Testis (tissue), 3 donors: ENCODE data around the gene DPPA2. TPM values are rescaled to one million over a fixed set of nuclear protein-coding genes. Genes with fewer than 3 reads are reported as not detected.

Experiments used
- DNase-seq: peaks from one replicate; pipeline ENCODE4 v3.0.0-alpha.2; 2019
- H3K27ac ChIP-seq, 2 donors: fragments of 200-600 bp; sonication (generic); one replicate each; pipeline ENCODE4 v1.5.1; 2019
- H3K27me3 ChIP-seq: fragments of 200-600 bp; sonication (generic); one replicate; pipeline ENCODE4 v1.5.1; 2019
- H3K36me3 ChIP-seq: fragments of 200-600 bp; sonication (generic); one replicate; pipeline ENCODE4 v1.5.1; 2017; ENCODE audit warnings: low read depth; ENCODE audit errors: missing control alignments
- H3K4me1 ChIP-seq: fragments of 200-600 bp; sonication (generic); one replicate; pipeline ENCODE4 v1.5.1; 2019
- H3K4me3 ChIP-seq, 2 donors: fragments of 200-600 bp; sonication (generic); one replicate each; pipeline ENCODE4 v1.5.1; 2017 to 2019
- H3K9me3 ChIP-seq: fragments of 200-600 bp; sonication (generic); one replicate; pipeline ENCODE4 v1.5.1; 2017
- CTCF ChIP-seq, 3 experiments: fragments of 450-650 bp in 2 of 3; fragments of 200-600 bp in 1 of 3; sonication (generic) in 1 of 3; IDR thresholded peaks; one replicate each; pipeline ENCODE4 v1.5.1; 2016 to 2019; ENCODE audit warnings: antibody characterized with exemption in 3 of 3, mild to moderate bottlenecking in 2 of 3, moderate library complexity in 1 of 3
- POLR2A ChIP-seq: fragments of 450-650 bp; IDR thresholded peaks from one replicate; pipeline ENCODE4 v1.6.1; 2017; ENCODE audit warnings: antibody characterized with exemption, mild to moderate bottlenecking, moderate library complexity
- WGBS, 2 donors: methylation state at CpG; one replicate each; pipeline ENCODE4 v1.1.5; 2018; 5-methylcytosine and 5-hydroxymethylcytosine counted together
- intact Hi-C: fragments of 100-400 bp; cut with DNase I; formaldehyde crosslinking; loops from one replicate; pipeline ENCODE4 v1.15.1; 2023; ENCODE audit warnings: low total_unique reads
- polyA plus RNA-seq: library from polyadenylated mRNA; stranded (reverse); fragments of 350-450 nt; fragmentation: Illumina TruSeq; extraction: RNeasy Lipid Tissue Mini Kit (QIAGEN cat#74804); gene quantifications from one replicate; pipeline ENCODE4 v1.2.3, GENCODE V29; 2014; ENCODE audit warnings: low read depth, low replicate concordance; ENCODE audit not compliant: insufficient read depth
- total RNA-seq, 2 donors: library from RNA; depleted of rRNA; stranded (reverse); fragments of >200 nt; gene quantifications; one replicate each; pipeline ENCODE4 v1.2.3, GENCODE V29; 2016

Gene DPPA2
- total and polyA plus RNA-seq, 3 donors from 2014 or later: 4.9 to 10.2 (median 6.6) TPM

- Histone ChIP-seq H3K4me3 (no peak overlapping the region), H3K4me1 (no peaks in the 10 kb centered on the region), H3K9me3 (no peaks in the 10 kb centered on the region), H3K27ac (no peak overlapping the region), H3K36me3 (no peaks in the 10 kb centered on the region), H3K27me3 (no peaks in the 10 kb centered on the region)
- TF ChIP-seq CTCF (IDR thresholded peaks at IDR 0.05) (no peak), POLR2A (no peak)
- intact Hi-C loops: no loop called here
- no peak for DNase-seq
- WGBS, 2 donors: 69 to 78% methylated on average over 7 of the region's 7 CpGs
Observed at GRCh38 chr3:109330405-109330804, 14.1 kb upstream of the DPPA2 start.

- DNase-seq: no peak
- Histone ChIP-seq H3K4me3 (no peak overlapping the region), H3K36me3 (no peaks in the 10 kb centered on the region), H3K9me3 (no peaks in the 10 kb centered on the region), H3K27ac (no peak overlapping the region), H3K4me1 (no peaks in the 10 kb centered on the region), H3K27me3 (no peaks in the 10 kb centered on the region)
- WGBS, 2 donors: 74 to 88% methylated on average over 3 of the region's 3 CpGs
- no peak for TF ChIP-seq POLR2A
- intact Hi-C loops: no loop called here
Observed at GRCh38 chr3:109328202-109328601, 11.9 kb upstream of the DPPA2 start.

- H3K36me3 ChIP-seq: no peaks in the 10 kb centered on the region
- H3K4me1 ChIP-seq: no peaks in the 10 kb centered on the region
- intact Hi-C loops: no loop called here
- no peaks in the 10 kb centered on the region for H3K27me3 ChIP-seq
- H3K9me3 ChIP-seq: no peaks in the 10 kb centered on the region
- DNase-seq: no peak
- TF ChIP-seq POLR2A (no peak), CTCF (IDR thresholded peaks at IDR 0.05) (no peak)
- no peak overlapping the region for H3K4me3 ChIP-seq
- H3K27ac ChIP-seq: no peak overlapping the region
- WGBS, 2 donors: 54 to 57% methylated on average over 3 of the region's 3 CpGs
Observed at GRCh38 chr3:109325657-109326056, 9.3 kb upstream of the DPPA2 start.

- DNase-seq: no peak
- no peaks in the 10 kb centered on the region for H3K27me3 ChIP-seq
- H3K4me1 ChIP-seq: no peaks in the 10 kb centered on the region
- TF ChIP-seq POLR2A: no peak
- TF ChIP-seq CTCF (IDR thresholded peaks at IDR 0.05): no peak
- WGBS, 2 donors: 85 to 90% methylated on average over 4 to 5 of the region's 5 CpGs
- H3K9me3 ChIP-seq: no peaks in the 10 kb centered on the region
- H3K36me3 ChIP-seq: no peaks in the 10 kb centered on the region
- no peak overlapping the region for H3K27ac ChIP-seq
- intact Hi-C loops: no loop called here
- no peak overlapping the region for H3K4me3 ChIP-seq
Observed at GRCh38 chr3:109325109-109325508, 8.8 kb upstream of the DPPA2 start.

- TF ChIP-seq CTCF (IDR thresholded peaks at IDR 0.05) (no peak), POLR2A (no peak)
- Histone ChIP-seq H3K27ac (no peak overlapping the region), H3K4me3 (no peak overlapping the region), H3K36me3 (no peaks in the 10 kb centered on the region), H3K9me3 (no peaks in the 10 kb centered on the region), H3K4me1 (no peaks in the 10 kb centered on the region), H3K27me3 (no peaks in the 10 kb centered on the region)
- no peak for DNase-seq
- intact Hi-C loops: no loop called here
- WGBS, 2 donors: 90 to 92% methylated on average over 1 of the region's 1 CpG
Observed at GRCh38 chr3:109313061-109313460, 3.3 kb downstream of the DPPA2 start.
